ENCODE results near the gene SLC35C1. TPM values are rescaled to one million over a fixed set of nuclear protein-coding genes. Genes with fewer than 3 reads are reported as not detected.

Gene SLC35C1
- total RNA-seq, 1 experiment from 2014 or later, result 9.5 TPM

DNA sequence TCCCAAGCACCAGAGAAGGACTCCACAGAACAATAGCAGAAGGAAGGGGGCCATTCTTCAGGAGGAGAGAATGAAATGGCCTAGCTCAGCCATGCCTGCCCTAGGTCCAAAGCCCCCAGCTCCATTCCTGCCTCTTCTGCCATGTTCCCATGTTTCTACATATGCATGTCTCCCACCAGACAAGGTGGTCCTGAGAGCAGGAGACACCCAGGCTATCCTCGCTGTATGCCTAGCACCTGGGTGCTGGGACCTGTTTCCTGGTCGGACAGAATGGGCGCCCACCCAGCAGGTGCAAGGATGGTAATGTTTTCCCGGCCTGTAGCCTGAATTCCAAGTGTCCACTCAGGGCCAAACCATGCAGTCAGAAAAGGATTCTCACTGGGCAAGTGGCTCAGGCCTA is 30.2 kb upstream of the SLC35C1 start:
- ChIA-PET POLR2A (ENCODE audit: unreplicated experiment) (no interaction called here), CTCF (no interaction called here)
- no peaks in the 10 kb centered on the region for H3K9me3 ChIP-seq (ENCODE audit: low read length)
- no peak for TF ChIP-seq EZH2 (IDR thresholded peaks at IDR 0.05; ENCODE audit: low read length, unreplicated experiment)
- no peak for TF ChIP-seq EZH2phosphoT487 (IDR thresholded peaks at IDR 0.05; ENCODE audit: borderline replicate concordance, low read length)
- TF ChIP-seq, protein P1, sequence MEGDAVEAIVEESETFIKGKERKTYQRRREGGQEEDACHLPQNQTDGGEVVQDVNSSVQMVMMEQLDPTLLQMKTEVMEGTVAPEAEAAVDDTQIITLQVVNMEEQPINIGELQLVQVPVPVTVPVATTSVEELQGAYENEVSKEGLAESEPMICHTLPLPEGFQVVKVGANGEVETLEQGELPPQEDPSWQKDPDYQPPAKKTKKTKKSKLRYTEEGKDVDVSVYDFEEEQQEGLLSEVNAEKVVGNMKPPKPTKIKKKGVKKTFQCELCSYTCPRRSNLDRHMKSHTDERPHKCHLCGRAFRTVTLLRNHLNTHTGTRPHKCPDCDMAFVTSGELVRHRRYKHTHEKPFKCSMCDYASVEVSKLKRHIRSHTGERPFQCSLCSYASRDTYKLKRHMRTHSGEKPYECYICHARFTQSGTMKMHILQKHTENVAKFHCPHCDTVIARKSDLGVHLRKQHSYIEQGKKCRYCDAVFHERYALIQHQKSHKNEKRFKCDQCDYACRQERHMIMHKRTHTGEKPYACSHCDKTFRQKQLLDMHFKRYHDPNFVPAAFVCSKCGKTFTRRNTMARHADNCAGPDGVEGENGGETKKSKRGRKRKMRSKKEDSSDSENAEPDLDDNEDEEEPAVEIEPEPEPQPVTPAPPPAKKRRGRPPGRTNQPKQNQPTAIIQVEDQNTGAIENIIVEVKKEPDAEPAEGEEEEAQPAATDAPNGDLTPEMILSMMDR (conservative IDR thresholded peaks at IDR 0.05; ENCODE audit: low read depth, low read length), result no peak
- H3K4me2 ChIP-seq (ENCODE audit: low read length), result no peak overlapping the region
- ATAC-seq (no peak), DNase-seq (no peak)
- H3K9ac ChIP-seq (ENCODE audit: low read length), result no peak overlapping the region
- H3F3A ChIP-seq (ENCODE audit: low read length, unreplicated experiment), result no peaks in the 10 kb centered on the region
- BruUV-seq (replicated peaks), result no TSS peak
- no peak overlapping the region for H3K27ac ChIP-seq (ENCODE audit: low read length)
- H3K4me1 ChIP-seq (ENCODE audit: insufficient read depth, low read length), result no peaks in the 10 kb centered on the region
- no peak overlapping the region for H2AFZ ChIP-seq (ENCODE audit: low read length)
- intact Hi-C loops (cut with micrococcal nuclease), result loop anchor here (10.0 kb wide), 1 partner anchor 440 kb away; no protein-coding TSS in a partner anchor
- no peaks in the 10 kb centered on the region for H3K79me2 ChIP-seq (ENCODE audit: low read length)
- H3K27me3 ChIP-seq (ENCODE audit: low read length), result peaks cover 7% of the 10 kb centered on the region; the same call in 1 of the 2 replicates
- no peaks in the 10 kb centered on the region for H3K9me2 ChIP-seq (replicated peaks; ENCODE audit: low read length)
- no peaks in the 10 kb centered on the region for H3K36me3 ChIP-seq (ENCODE audit: low read depth, low read length)
- no peak overlapping the region for H3K4me3 ChIP-seq (ENCODE audit: low read length)
- H4K20me1 ChIP-seq (ENCODE audit: low read length), result no peaks in the 10 kb centered on the region

DNA sequence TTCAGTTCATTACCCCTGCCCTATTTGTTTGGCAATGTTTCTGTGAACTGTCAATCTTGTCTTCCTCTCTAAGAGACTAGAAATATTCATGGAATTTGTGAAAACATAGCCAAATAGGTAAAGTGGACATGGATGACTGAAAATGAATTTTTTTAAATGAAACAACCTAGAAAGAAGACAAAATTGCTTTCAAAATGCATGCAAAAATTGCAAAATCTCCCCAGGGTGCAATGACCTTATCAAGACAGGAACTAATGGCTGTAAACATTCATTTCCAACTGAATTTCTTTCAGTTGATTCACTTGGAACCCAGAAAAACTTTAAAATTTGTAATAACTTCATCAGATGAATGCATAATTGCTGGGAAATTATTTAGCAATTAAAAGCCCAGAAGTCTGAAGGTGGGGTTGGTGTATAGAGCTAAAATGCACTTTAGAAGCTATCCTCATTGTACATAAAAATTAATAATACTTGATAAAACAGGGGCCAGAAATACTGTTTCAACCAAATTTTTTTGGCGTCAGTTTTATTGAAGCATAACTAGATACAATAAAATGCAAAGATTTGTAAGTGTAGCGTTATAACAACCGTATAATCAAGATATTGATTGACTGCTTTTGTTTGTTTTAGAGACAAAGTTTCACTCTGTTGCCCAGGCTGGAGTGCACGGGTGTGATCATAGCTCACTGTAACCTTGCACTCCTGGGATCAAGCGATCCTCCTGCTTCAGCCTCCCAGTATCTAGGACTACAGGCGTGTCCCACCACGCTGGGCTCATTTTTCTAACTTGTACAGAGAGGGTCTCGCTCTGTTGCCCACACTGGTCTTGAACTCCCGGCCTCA is 27.6 kb upstream of the SLC35C1 start:
- no peak overlapping the region for H3K4me3 ChIP-seq (ENCODE audit: low read length)
- H3K4me1 ChIP-seq (ENCODE audit: insufficient read depth, low read length), result no peaks in the 10 kb centered on the region
- H3K27me3 ChIP-seq (ENCODE audit: low read length), result peaks cover 15% of the 10 kb centered on the region
- BruUV-seq (replicated peaks), result no TSS peak
- ChIA-PET CTCF (no interaction called here), POLR2A (ENCODE audit: unreplicated experiment) (no interaction called here)
- no peaks in the 10 kb centered on the region for H3F3A ChIP-seq (ENCODE audit: low read length, unreplicated experiment)
- H4K20me1 ChIP-seq (ENCODE audit: low read length), result no peaks in the 10 kb centered on the region
- intact Hi-C loops (cut with micrococcal nuclease), result loop anchor here (10.0 kb wide), 1 partner anchor 443 kb away; no protein-coding TSS in a partner anchor
- no peak overlapping the region for H2AFZ ChIP-seq (ENCODE audit: low read length)
- H3K36me3 ChIP-seq (ENCODE audit: low read depth, low read length), result no peaks in the 10 kb centered on the region
- no peak overlapping the region for H3K4me2 ChIP-seq (ENCODE audit: low read length)
- no peaks in the 10 kb centered on the region for H3K9me2 ChIP-seq (replicated peaks; ENCODE audit: low read length)
- no peaks in the 10 kb centered on the region for H3K79me2 ChIP-seq (ENCODE audit: low read length)
- no peak overlapping the region for H3K27ac ChIP-seq (ENCODE audit: low read length)
- H3K9ac ChIP-seq (ENCODE audit: low read length), result no peak overlapping the region
- no peak for DNase-seq
- no peak for TF ChIP-seq EZH2 (IDR thresholded peaks at IDR 0.05; ENCODE audit: low read length, unreplicated experiment)
- no peak for TF ChIP-seq EZH2phosphoT487 (IDR thresholded peaks at IDR 0.05; ENCODE audit: borderline replicate concordance, low read length)
- TF ChIP-seq, protein P1 (conservative IDR thresholded peaks at IDR 0.05; ENCODE audit: low read depth, low read length), result no peak
- no peaks in the 10 kb centered on the region for H3K9me3 ChIP-seq (ENCODE audit: low read length)
- ATAC-seq, result no peak

DNA sequence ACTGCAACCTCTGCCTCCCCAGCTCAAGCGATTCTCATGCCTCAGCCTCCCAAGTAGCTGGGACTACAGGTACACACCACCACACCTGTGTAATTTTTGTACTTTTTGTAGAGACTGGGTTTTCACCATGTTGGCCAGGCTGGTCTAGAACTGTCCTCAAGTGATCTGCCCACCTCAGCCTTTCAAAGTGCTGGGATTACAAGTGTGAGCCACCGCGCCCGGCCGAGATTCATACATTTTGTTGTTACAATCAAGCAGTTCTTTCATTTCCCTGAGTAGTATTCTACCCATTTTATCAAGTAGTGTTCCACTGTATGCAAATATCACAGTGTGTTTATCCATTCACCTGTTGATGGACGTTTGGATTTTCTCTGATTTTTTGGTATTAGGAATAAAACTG is 26.6 kb upstream of the SLC35C1 start:
- H3K9ac ChIP-seq (ENCODE audit: low read length), result no peak overlapping the region
- CTCF ChIA-PET, result no interaction called here
- POLR2A ChIA-PET (ENCODE audit: unreplicated experiment), result no interaction called here
- H3K36me3 ChIP-seq (ENCODE audit: low read depth, low read length), result no peaks in the 10 kb centered on the region
- no peaks in the 10 kb centered on the region for H3K4me1 ChIP-seq (ENCODE audit: insufficient read depth, low read length)
- no peaks in the 10 kb centered on the region for H3K9me2 ChIP-seq (replicated peaks; ENCODE audit: low read length)
- no peaks in the 10 kb centered on the region for H3K9me3 ChIP-seq (ENCODE audit: low read length)
- intact Hi-C loops (cut with micrococcal nuclease), result loop anchor here (10.0 kb wide), 1 partner anchor 444 kb away; no protein-coding TSS in a partner anchor
- H3K27me3 ChIP-seq (ENCODE audit: low read length), result peaks cover 20% of the 10 kb centered on the region
- H3F3A ChIP-seq (ENCODE audit: low read length, unreplicated experiment), result no peaks in the 10 kb centered on the region
- no TSS peak for BruUV-seq (replicated peaks)
- TF ChIP-seq EZH2 (IDR thresholded peaks at IDR 0.05; ENCODE audit: low read length, unreplicated experiment) (no peak), EZH2phosphoT487 (IDR thresholded peaks at IDR 0.05; ENCODE audit: borderline replicate concordance, low read length) (no peak)
- TF ChIP-seq, protein P1 (conservative IDR thresholded peaks at IDR 0.05; ENCODE audit: low read depth, low read length), result no peak
- H2AFZ ChIP-seq (ENCODE audit: low read length), result no peak overlapping the region
- ATAC-seq (no peak), DNase-seq (no peak)
- H3K79me2 ChIP-seq (ENCODE audit: low read length), result no peaks in the 10 kb centered on the region
- no peak overlapping the region for H3K4me2 ChIP-seq (ENCODE audit: low read length)
- no peak overlapping the region for H3K27ac ChIP-seq (ENCODE audit: low read length)
- H4K20me1 ChIP-seq (ENCODE audit: low read length), result no peaks in the 10 kb centered on the region
- no peak overlapping the region for H3K4me3 ChIP-seq (ENCODE audit: low read length)
